ENCODE results near the gene P2RX7. TPM values are rescaled to one million over a fixed set of nuclear protein-coding genes. Genes with fewer than 3 reads are reported as not detected.

The P2RX7 gene
- total RNA-seq, 1 donor from 2014 or later, result 0.40 TPM

DNA sequence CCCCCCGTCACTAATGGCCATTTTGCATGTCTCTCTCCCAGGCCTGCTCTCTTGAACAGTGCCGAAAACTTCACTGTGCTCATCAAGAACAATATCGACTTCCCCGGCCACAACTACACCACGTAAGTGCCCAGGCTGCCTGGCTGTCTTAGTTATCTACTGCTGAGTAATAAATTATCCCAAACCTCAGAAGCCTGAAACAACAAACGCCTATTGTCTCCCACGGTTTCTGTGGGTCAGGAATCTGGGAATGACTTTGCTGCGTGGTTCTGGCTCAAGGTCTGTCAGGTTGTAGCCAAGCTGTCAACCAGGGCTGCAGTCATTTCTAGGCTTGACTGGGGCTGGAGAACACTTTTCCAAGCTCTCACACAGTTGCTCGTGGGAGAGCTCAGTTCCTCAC is 32.6 kb downstream of the P2RX7 start:
- Mint-ChIP-seq H3K4me3 (no peak overlapping the region), H3K4me1 (no peaks in the 10 kb centered on the region), H3K36me3 (no peaks in the 10 kb centered on the region), H3K27me3 (ENCODE audit: low read depth) (peaks cover 7% of the 10 kb centered on the region), H3K27ac (no peak overlapping the region), H3K9me3 (no peaks in the 10 kb centered on the region)
- TF ChIP-seq CTCF (IDR thresholded peaks at IDR 0.05; ENCODE audit: unreplicated experiment), result no peak
- no peak for DNase-seq (ENCODE audit: low spot score in 2 of 2, unreplicated experiment in 2 of 2)

GRCh38 chr12:121166356-121166755 is 33.7 kb downstream of the P2RX7 start:
- no peak for TF ChIP-seq CTCF (IDR thresholded peaks at IDR 0.05; ENCODE audit: unreplicated experiment)
- no peak overlapping the region for H3K27ac Mint-ChIP-seq
- H3K9me3 Mint-ChIP-seq, result no peaks in the 10 kb centered on the region
- H3K36me3 Mint-ChIP-seq, result no peaks in the 10 kb centered on the region
- no peak for DNase-seq (ENCODE audit: low spot score in 2 of 2, unreplicated experiment in 2 of 2)
- no peaks in the 10 kb centered on the region for H3K27me3 Mint-ChIP-seq (ENCODE audit: low read depth)
- no peak overlapping the region for H3K4me3 Mint-ChIP-seq
- H3K4me1 Mint-ChIP-seq, result no peaks in the 10 kb centered on the region

GRCh38 chr12:121167232-121167820 is 34.6 kb downstream of the P2RX7 start:
- no peak for DNase-seq (ENCODE audit: low spot score in 2 of 2, unreplicated experiment in 2 of 2)
- no peak for TF ChIP-seq CTCF (IDR thresholded peaks at IDR 0.05; ENCODE audit: unreplicated experiment)
- no peaks in the 10 kb centered on the region for H3K9me3 Mint-ChIP-seq
- H3K4me3 Mint-ChIP-seq, result no peak overlapping the region
- no peaks in the 10 kb centered on the region for H3K4me1 Mint-ChIP-seq
- H3K27me3 Mint-ChIP-seq (ENCODE audit: low read depth), result no peaks in the 10 kb centered on the region
- H3K27ac Mint-ChIP-seq, result no peak overlapping the region
- no peaks in the 10 kb centered on the region for H3K36me3 Mint-ChIP-seq

- no peaks in the 10 kb centered on the region for H3K36me3 Mint-ChIP-seq
- no peak for TF ChIP-seq CTCF (IDR thresholded peaks at IDR 0.05; ENCODE audit: unreplicated experiment)
- no peak overlapping the region for H3K27ac Mint-ChIP-seq
- no peaks in the 10 kb centered on the region for H3K4me1 Mint-ChIP-seq
- no peaks in the 10 kb centered on the region for H3K27me3 Mint-ChIP-seq (ENCODE audit: low read depth)
- no peak for DNase-seq (ENCODE audit: low spot score in 2 of 2, unreplicated experiment in 2 of 2)
- no peaks in the 10 kb centered on the region for H3K9me3 Mint-ChIP-seq
- H3K4me3 Mint-ChIP-seq, result no peak overlapping the region
Measured at GRCh38 chr12:121167951-121168350, 35.3 kb downstream of the P2RX7 start.

GRCh38 chr12:121170151-121170550 is 37.5 kb downstream of the P2RX7 start:
- DNase-seq (ENCODE audit: low spot score in 2 of 2, unreplicated experiment in 2 of 2), result no peak
- no peak overlapping the region for H3K4me3 Mint-ChIP-seq
- H3K27me3 Mint-ChIP-seq (ENCODE audit: low read depth), result no peaks in the 10 kb centered on the region
- no peak overlapping the region for H3K27ac Mint-ChIP-seq
- no peaks in the 10 kb centered on the region for H3K9me3 Mint-ChIP-seq
- no peaks in the 10 kb centered on the region for H3K4me1 Mint-ChIP-seq
- H3K36me3 Mint-ChIP-seq, result no peaks in the 10 kb centered on the region
- no peak for TF ChIP-seq CTCF (IDR thresholded peaks at IDR 0.05; ENCODE audit: unreplicated experiment)
